SHP77 treated with DMSO at 0.1 percent for 48 hours (cell line): ENCODE results near the gene MAGI2.

Experiments
- DNase-seq: peaks from one replicate; lab custom pipeline; 2025; lab: John Stamatoyannopoulos, UW

MAGI2 gene

GRCh38 chr7:77989981-77990566, 1463.4 kb downstream of the MAGI2 start:
- DNase-seq = peak; percentile 66

GRCh38 chr7:77985974-77986339, 1467.5 kb downstream of the MAGI2 start:
- no peak for DNase-seq

- DNase-seq = no peak
Observed at GRCh38 chr7:77985232-77985973, 1468.1 kb downstream of the MAGI2 start.

- DNase-seq = no peak
Observed at GRCh38 chr7:77983973-77984372, 1469.5 kb downstream of the MAGI2 start.

- no peak for DNase-seq
Observed at GRCh38 chr7:77982926-77983550, 1470.4 kb downstream of the MAGI2 start.

GRCh38 chr7:77980087-77980713, 1473.3 kb downstream of the MAGI2 start:
- DNase-seq = no peak

GRCh38 chr7:77979219-77979618, 1474.2 kb downstream of the MAGI2 start:
- no peak for DNase-seq

- no peak for DNase-seq
Observed at GRCh38 chr7:77975672-77976480, 1477.6 kb downstream of the MAGI2 start.

- no peak for DNase-seq
Observed at GRCh38 chr7:77971726-77972125, 1481.7 kb downstream of the MAGI2 start.

- no peak for DNase-seq
Observed at GRCh38 chr7:77967429-77967828, 1486.0 kb downstream of the MAGI2 start.
